GM10847 (cell line): ENCODE data around the gene PRKN.

Source experiments
- POLR2A ChIP-seq: IDR thresholded peaks from 2 replicates; pipeline ENCODE4 v1.6.1; 2011; ENCODE audit not compliant: insufficient read length; ENCODE audit errors: extremely low read depth

The PRKN gene

DNA sequence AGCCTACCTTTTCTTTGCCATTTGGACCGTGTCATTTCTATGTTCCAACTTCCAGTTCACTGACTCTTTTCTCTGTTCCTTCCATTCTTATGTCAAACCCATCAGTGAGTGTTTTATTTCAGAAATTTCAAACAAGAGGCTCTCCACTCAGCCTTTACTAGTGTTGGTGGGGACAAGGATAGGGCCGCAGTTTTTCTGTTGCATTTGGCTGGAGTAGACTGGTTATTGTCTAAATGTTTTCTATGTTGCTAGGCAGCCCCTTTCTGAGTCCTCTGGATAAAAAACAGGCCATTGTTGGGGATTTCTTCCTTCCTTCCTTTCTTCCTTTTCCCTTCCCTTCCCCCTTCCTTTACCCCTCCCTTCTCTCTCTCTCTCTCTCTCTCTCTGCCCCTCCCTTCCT is 288.6 kb downstream of the PRKN start:
- TF ChIP-seq POLR2A = no peak

DNA sequence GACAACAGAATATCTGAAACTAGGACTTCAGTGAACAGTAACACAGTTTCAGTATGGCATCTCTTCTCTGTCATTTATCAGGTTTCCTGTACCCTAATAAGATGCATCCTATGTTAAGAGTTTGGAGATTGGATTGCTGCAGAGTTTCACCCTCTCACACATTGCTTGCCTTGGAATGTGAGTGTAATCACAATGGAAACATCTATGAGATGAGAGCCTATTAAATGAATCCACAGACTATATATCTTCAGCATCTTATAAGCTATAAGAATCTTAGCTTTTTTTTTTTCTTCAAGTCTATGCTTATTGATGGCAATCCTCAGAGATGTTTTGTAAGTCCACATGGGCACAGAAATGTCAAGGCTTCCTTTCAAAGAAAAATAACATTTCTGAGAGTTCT is 292.5 kb downstream of the PRKN start:
- no peak for TF ChIP-seq POLR2A

DNA sequence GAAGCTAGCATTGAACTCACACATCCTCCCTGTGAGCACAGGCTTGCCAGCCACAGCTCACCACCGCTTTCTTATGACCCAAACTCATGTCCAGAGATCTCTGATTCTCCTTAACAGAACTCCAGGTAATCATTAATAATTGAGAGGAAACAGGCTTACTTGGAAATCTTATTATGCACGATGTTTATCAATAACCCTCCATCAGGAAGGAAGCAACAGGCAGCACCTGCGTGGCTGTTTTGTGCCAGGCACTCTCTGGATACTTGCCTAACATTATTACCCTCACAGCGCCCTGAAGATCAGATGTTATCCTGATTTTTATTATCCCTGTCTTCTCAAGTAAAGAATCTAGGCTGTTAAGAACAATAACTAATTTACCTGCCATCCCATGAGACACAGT is 306.6 kb downstream of the PRKN start:
- TF ChIP-seq POLR2A = no peak

DNA sequence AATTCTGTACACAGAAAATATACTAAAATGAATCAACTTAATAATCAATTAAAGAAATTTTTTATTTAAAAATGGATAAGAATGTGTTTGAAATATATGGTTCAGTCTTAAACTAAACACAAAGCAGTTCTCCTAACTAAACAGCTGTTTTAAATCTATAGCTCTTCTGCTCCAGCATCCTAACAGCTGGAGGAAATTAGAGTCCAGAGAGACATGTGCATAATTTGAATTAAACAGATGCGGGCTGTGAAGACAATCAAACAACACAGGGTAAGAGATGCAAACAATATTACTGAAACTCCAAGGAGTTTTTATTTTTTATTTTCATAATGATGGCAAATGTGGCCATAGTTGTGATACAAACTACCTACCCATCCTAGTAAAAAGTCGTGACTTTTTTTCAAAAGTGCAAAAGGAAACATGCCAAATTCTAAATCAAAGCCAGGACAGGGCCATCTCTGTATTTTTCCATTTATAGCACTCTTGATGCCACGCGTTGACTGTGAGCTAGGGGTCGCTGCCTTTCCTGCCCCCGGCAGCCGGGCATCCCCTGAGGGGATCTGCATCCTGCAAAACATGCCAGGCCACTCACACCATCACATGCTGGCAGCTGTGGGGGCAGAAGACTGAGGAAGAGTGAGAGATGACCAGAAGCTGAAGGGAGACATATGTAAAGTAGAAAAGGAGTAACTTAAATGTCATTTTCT is 310.6 kb downstream of the PRKN start:
- TF ChIP-seq POLR2A = no peak

DNA sequence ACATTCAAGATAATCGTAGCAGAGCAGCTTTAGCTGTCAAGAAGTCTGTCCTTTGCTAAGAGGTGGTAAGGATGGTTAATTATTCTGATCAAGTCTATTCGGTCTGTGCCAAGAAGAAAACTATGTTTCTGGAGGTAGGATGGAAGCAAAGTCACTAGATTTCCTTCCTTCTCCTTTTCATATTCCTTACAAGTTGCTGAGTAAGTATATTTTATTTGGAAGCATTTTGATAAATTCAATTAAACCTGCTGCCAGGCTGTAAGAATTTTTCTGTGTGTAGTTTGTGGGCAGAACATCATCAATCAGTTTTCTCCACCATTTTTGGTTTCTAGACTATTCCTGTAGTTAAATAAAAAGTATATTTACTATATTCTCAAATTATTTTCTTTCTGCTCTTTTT is 311.3 kb downstream of the PRKN start:
- TF ChIP-seq POLR2A = no peak

DNA sequence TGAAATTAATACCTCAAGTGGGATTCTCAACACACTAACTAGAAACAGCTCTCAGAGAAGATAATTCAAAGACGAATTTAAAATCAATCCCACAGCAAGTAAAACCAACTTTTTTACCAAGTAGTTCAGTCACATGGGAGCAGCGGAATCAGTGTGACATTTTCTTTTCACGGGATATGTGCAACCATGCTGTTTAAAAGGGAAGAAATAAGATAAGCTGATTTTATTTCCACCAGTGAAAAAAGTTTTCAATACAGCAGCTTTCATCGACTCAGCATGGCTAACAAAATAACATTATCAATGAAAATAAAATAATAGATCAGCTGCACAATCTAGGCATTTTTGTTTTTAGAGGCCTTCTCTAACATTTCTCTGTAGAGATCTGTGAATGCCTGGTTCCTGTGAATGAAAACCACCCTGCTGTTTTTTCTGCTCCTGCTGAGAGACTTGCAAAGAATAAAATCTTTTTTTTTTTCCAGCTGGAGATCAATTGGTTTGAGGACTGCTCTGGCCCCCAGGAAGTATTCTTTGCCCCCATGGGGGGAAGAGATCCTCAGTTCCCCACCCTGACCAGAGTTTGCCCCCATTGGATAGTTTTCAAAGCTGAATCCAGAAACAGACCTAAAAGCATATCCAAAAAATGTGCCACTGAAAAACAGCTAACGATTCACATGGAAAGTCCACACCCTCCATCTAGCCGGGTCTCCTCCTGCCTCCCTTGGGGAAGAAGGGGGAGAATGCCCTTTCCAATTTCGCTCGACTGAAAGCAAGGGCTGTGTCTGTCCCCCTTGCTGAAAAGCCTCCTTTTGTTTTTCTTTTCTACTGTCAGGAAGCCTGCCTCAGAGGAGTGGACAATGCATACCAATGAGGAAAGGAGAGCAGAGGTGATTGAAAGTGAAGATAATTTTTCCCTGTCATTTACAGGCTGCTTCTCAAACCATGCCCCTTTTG is 317.6 kb downstream of the PRKN start:
- TF ChIP-seq POLR2A = no peak

DNA sequence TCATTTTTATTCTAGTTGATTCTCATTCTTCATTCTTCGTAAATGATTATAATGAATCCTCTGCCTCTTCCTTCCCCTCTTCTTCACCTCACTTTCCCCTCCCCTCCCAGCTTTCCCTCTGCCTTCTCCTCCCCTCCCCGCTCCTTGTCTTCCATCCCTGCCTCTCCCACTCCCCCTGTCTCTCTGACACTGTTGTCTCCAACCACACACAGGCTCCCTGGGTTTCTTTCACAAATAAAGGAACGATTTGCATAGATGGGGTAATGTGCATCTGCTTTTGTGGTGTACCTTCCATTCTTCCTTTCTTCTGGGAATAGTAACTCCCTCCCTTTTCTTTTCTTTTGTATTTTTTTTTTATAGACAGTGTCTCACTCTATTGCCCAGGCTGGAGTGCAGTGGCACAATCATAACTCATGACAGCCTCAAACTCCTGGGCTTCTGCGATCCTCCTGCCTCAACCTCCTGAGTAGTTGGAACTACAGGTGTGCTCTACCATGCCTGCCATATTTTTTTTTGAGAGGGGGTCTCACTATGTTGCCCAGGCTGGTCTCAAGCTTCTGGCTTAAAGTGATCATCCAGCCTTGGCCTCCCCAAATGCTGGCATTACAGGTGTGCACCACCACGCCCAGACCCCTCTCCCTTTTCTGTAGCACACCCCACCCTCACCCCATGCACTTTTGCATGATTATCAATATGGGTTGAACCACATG is 318.6 kb downstream of the PRKN start:
- no peak for TF ChIP-seq POLR2A

DNA sequence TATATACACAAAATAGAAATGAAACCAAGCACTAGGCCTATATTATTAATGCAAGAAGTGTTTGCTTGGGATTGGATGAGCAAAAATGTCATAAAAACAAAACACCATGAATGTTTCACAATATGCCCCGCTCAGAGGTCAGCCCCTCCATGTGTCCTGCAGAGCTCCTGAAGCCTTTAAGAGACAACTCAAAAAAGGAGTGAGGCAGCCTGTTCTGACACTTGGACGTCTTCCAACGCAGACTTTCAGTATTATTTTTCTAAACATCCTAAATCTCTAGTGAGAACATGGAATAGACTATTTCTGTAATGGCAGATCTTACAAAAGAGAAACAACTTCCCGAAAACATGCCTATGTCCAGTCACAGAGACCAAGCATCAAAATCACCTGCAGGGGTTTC is 322.6 kb downstream of the PRKN start:
- TF ChIP-seq POLR2A = no peak

DNA sequence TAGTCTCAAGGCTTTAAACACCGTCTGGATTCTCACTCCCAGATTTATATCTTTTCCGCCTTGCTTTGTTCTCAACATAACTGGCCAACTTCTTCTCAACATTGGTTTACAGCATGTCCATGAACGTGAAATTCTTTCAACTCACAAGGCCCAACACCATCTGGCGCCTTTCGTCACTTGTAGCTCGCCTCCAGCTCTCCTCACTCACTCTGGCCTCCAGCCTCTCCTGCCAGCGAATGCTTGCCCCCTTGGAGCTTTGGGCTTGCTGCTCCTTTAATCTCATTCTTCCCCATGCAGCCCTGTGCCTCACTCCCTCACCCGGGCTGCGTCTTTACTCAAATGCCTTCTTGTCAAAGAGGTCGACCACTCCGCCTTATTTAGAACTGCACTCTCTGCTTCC is 324.5 kb downstream of the PRKN start:
- TF ChIP-seq POLR2A = no peak

DNA sequence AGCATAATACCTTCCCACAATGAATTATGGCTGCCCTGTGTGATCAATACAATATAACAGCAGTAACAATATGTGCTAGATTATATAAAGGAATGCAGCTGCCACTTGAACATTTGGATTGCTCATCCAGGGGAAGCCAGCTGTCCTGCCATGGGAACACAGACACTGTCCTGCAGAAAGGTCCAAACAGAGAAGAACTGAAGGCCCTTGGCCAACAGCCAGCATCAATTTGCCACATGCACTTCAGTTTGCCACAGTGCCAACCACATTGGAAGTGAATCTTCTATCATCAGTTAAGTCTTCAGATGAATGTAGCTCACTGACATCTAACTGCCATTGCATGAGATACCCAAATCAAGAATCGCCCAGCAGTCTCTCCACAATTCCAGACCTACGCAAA is 332.4 kb downstream of the PRKN start:
- TF ChIP-seq POLR2A = no peak

DNA sequence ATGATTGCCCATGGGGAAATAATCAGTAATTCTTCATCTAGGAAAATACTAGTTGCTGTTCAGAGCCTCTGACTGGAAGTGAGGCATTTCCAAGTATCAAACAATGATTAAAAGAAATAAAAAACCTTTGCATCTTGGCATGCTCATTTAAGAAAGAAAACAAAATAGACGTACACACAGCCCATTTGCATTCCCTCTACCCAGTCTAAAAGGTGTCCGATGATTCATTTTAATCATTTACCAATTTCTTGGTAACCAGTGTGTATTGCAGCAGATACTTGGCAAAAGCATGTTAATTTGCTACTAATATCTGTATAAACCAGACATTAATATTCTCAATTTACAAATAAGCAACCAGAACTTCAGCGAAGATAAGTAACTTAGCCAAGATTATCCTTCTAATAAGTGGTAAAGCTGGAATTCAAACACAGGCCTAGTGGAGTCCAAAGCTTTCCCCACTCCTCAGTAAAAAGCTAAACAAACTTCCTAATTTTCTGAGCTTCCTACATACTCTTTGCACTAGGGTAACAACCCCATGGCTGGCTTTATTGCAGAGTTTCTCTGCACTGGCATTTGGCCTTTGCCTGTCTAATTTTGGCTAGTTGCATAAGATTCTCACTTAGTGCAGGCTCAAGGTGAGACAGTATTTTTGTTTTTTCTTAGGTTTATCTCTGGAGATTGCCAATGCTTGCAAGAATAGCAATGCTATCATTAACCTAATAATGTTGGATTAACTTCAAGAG is 338.1 kb downstream of the PRKN start:
- no peak for TF ChIP-seq POLR2A

DNA sequence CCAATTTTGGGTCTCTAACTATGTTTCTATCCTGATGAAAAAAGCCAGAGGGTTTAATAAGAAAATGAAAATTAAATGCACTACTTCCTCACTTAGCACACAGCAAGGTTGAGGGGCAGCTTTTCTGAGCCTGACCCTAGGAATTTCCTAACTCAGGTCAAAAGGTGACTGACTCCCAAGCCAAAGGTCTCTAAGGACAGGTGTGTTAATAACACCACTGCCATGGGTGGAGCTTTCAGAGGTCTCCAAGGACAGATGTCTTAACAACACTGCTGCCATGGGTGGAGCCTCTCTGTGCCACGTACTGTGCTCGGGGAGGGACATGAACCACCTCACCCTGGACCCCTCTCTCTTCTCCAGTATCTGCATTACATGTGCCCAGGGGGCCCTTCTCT is 339.2 kb downstream of the PRKN start:
- TF ChIP-seq POLR2A = no peak

DNA sequence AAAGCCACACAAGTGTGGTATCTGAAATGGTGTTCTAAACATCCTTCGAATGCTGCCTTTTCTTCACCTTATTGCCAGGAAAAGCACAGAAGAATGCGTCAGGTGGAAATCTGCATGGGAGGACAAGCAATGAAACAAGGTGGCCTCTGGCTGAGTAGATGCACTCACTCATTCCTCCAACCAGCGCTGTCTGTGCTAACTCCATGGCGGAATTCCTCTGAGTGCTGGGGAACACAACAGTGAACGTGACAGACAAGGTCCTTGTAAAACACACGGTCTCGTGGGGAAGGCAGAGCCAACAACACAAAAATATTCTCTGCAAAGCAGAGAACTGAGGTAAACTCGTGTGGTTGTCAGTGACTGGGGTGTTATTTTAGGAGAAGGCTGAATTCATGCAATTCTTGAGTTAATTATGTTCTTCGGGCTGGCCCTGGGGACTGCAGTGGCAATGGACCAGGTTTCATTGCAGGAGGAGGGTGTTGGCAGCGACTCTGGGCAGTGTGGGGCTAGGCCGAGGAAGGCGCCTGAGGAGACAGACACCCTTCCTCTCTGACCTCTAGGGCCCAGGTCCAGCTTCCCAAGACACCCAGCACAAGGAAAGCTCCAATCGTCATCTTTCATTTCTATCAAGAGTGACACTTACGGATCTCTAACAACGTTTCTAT is 339.7 kb downstream of the PRKN start:
- no peak for TF ChIP-seq POLR2A

DNA sequence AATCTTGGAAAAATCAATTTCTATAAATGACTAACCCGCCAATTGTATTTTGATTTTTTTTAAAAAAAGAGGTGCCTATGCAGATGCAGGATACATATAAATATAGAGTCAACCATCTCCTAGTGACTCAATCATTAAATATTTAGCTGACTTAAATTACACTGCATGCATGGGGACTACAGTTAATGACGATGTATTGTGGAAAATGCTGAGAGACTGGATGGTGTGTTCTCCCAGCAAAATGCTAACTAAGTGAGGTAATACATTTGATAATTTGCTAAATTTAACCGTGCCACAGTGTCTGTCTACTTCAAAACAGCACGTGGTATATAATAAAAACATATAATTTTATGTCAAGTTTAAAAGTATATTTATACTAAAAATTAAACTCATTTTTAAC is 341.6 kb downstream of the PRKN start:
- TF ChIP-seq POLR2A = no peak
